GM18867 (cell line): ENCODE data around the gene RNF212B.

Experiments
- ATAC-seq: cut with Tn5 transposase; IDR thresholded peaks from one replicate; pipeline ENCODE4 v1.9.1; 2021; ENCODE audit warnings: mild to moderate bottlenecking, moderate library complexity; ENCODE audit not compliant: unreplicated experiment

RNF212B gene

DNA sequence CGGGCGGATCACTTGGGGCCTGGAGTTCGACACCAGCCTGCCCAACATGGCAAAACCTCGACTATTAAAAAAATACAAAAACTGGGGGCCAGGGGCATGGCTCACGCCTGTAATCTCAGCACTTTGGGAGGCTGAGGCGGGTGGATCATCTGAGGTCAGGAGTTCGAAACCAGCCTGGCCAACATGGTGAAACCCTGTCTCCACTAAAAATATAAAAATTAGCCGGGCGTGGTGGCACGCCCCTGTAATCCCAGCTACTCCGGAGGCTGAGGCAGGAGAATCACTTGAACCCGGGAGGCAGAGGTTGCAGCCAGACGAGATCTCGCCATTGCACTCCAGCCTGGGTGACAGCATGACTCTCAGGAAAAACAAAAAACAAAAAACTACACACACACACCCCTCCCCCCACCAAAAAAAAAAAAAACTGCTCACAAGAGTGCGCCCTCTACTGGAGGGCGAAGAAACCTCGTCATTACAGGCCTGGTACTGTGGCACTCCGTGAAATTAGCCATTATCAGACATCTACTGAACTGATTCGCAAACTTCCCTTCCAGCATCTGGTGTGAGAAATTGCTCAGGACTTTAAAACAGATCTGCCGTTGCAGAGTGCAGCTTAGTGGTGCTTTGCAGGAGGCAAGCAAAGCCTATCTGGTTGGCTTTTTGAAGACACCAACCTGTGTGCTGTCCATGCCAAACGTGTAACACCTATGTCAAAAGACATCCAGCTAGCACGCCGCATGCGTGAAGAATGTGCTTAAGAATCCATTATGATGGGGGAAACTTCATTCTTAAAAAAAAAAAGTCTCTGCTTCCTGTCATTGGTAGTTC is 57.2 kb downstream of the RNF212B start:
- ATAC-seq, result no peak

GRCh38 chr14:23296012-23296777 is 58.5 kb downstream of the RNF212B start:
- ATAC-seq, result no peak

- no peak for ATAC-seq
Observed at GRCh38 chr14:23297096-23297495, 59.4 kb downstream of the RNF212B start.

- ATAC-seq, result no peak
Observed at GRCh38 chr14:23297611-23298277, 60.0 kb downstream of the RNF212B start.

DNA sequence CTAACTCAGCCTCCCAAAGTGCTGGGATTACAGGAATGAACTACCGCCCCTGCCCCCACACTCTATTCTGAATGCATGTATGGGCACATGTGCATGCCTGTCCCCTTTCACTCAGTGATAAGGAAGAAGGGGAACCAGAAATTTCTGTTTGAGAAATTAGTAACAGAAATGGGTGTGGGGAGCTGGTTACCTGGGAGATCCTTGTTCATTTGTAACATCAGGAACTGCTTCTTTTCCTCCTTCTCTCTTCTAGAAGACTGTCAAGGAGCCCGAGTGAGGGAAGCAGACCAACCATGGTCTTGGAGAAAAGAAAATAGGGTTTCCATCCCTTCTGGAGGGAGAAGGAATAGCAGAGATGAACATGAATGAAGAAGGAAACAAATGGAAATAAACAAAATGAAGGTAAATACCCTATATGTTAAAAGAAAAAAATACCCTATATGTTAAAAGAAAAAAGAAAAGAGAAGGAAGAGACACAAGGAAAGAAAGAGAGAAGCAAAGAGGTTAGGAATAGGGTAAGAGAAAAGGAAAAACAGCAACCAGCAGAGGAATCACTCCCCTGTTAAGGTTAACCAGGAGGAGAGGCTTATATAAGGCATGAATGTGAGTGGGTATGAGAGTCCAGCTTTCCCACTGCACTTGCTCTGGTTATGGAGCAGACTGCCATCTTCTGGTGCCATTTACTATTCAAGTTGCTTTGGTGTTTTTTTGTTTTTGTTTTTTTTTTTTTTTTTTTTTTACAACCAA is 61.6 kb downstream of the RNF212B start:
- no peak for ATAC-seq

DNA sequence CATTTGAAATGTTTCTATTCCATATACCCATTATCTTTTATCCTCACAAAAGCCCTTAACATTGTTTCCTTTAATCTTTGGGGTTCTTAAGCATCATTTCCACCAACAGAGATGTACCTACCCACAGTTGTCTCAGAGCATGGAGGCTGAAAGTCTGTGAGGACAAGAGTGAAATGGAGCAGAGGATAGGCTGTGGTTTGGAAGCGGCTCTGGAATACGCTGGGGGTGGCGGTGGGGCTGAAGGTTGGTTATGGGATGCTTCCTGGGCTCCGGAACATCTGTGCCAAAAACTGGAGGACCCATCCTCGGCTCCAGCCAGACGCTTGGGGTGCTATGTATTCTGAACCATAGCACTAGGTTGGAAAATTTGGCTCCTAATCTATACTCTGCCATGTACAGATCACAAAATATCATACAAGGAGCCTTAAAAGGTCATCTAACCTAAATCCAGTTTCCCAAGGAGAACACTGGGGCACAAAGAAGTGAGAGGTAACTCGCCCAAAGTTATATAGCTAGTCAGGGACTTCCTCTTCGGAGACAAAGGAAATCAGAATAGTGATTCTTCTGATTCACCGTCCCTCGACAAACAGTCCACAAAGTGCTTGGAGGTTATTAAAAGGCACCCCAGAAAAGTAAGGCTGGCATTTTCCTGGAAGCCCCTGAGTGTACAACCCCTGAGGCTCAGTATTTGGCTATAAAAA is 62.4 kb downstream of the RNF212B start:
- ATAC-seq, result no peak

DNA sequence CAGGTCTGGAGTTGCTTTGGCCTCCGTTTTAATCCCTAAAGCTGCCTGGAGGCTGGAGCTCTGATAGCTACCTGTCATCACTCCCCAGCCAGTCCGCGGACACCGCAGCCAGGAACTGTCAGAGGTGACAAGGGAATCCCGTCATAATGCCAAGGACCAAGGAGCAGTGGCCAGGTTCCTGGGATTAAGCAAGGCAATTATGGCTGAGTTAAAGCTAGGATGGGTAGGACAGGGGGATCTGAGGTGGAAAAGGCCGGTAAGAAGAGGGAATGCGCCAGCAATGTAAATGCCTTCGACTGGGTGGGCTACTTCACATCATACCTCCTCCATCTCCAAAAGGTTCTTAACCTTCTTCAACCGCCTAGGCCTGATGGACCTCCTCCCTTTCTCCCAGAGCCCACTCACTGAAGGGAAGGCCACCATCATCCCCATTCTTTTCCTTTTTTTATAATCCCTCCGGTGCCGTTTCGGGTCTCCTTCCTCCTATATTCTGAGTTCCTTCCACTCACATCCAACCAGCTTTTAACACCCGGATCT is 63.0 kb downstream of the RNF212B start:
- no peak for ATAC-seq

GRCh38 chr14:23301288-23301968 is 63.7 kb downstream of the RNF212B start:
- ATAC-seq, result peak; percentile 78

DNA sequence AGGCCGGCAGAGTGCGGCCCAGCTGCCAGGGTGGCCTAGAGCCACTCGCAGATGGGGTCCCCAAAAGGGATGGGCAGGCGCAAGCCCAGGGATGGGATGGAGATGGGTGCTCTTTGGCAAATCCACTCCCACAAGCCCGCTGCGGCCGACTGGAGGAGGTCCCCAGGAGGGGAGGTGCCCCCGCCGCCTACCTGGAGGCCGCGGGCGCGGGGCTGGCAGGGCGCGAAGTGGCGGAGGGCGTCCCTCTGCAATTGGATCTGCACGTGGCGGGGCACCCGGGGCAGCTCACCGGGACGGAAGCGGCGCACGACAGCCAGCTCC is 64.2 kb downstream of the RNF212B start:
- ATAC-seq, result peak; percentile 13

GRCh38 chr14:23302290-23303225 is 64.8 kb downstream of the RNF212B start, which contains the start of gene PPP1R3E:
PPP1R3E (minus strand) TSS chr14:23302859; CDS start chr14:23302576, 283 bp downstream.
- peak; percentile 35 for ATAC-seq

DNA sequence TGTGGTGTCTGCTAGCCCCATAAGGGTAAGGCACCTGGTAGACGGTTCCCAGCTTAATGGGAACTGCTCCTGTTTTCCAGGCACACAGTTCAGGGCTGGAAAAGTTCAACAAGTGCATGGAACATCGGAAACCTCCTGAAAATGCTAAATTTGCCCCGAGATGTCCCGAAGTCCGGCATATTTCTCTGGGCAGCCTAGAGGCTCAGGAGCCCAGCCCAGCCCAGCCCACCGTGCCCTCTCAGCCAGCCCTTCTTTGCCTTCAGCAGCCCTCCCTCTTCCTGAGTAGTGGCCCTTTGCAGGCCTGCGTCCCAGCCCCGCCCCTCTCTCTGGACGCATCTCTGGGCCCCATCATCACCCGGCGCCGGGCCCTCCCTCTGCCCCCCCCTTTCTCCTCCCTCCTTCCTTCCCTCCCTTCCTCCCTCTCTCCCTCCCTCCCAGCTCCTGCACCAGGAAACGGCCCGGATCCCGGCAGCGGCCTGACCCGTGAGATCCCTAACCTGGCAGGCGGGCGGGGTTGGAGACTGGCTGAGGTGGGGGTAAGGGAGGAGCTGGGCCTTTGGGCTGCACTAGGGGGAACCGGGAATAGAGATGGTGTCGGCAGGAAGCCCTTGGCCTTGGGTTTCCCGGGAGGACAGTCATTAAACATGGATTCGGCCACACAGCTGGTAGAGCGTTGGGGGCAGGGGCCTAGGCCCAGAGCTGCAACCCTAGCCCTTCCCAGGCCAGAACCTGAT is 68.8 kb downstream of the RNF212B start, which contains the start of gene BCL2L2:
Gene BCL2L2, plus strand, starts transcription at position 422 of the 734 bp plus-strand sequence. CDS start 935 bp downstream, outside the sequence.
- peak; percentile 21 for ATAC-seq

DNA sequence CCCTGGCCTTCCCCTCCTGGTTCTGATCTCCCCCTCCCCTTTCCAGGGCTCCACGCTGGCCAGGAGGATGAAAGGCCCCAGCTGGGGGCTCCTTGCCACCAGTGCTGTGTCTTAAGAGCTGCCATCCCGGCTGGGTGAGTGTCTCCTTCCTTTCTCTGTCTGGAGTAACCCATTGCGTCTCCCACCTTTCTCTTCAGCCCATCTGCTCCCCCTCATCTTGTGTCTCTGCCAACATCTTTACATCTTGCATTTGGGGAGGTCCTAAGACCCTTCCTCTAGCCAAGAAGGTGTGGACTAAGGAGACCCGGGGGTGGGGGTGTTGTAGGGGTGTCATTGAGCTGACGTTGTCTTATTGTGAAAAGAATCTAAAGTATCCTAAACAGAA is 69.4 kb downstream of the RNF212B start:
- ATAC-seq, result no peak

- ATAC-seq, result no peak
Observed at GRCh38 chr14:23307687-23308644, 70.2 kb downstream of the RNF212B start.

GRCh38 chr14:23308721-23309445 is 71.1 kb downstream of the RNF212B start:
- no peak for ATAC-seq

- no peak for ATAC-seq
Observed at GRCh38 chr14:23310546-23310945, 72.8 kb downstream of the RNF212B start.

GRCh38 chr14:23316300-23316699 is 78.6 kb downstream of the RNF212B start:
- no peak for ATAC-seq
